Trophoblast cell (in vitro differentiated cells and primary cell): ENCODE measurements around the gene ADARB1.

ENCODE experiments used
- DNase-seq, 2 donors: peaks; one replicate each; pipeline ENCODE4 v3.0.0-alpha.2; 2016
- H2AFZ ChIP-seq: 2 replicates; pipeline ENCODE4 v1.6.1; 2013; ENCODE audit warnings: low read length, moderate library complexity, mild to moderate bottlenecking; ENCODE audit not compliant: insufficient read depth, poor library complexity
- H2AK5ac ChIP-seq: 2 replicates; pipeline ENCODE4 v1.6.1; 2013; ENCODE audit warnings: mild to moderate bottlenecking, low read length
- H2BK120ac ChIP-seq: 2 replicates; pipeline ENCODE4 v1.6.1; 2013; ENCODE audit warnings: low read length, mild to moderate bottlenecking, moderate library complexity; ENCODE audit not compliant: insufficient read depth, poor library complexity
- H2BK12ac ChIP-seq: 2 replicates; pipeline ENCODE4 v1.6.1; 2013; ENCODE audit warnings: mild to moderate bottlenecking, low read length, moderate library complexity
- H2BK5ac ChIP-seq: 2 replicates; pipeline ENCODE4 v1.6.1; 2013; ENCODE audit warnings: low read length, low read depth, moderate library complexity, mild to moderate bottlenecking; ENCODE audit not compliant: poor library complexity
- H3K14ac ChIP-seq: 2 replicates; pipeline ENCODE4 v1.6.1; 2013; ENCODE audit warnings: mild to moderate bottlenecking, low read length
- H3K18ac ChIP-seq: 2 replicates; pipeline ENCODE4 v1.6.1; 2013; ENCODE audit warnings: mild to moderate bottlenecking, low read length
- H3K23ac ChIP-seq: 2 replicates; pipeline ENCODE4 v1.6.1; 2013; ENCODE audit warnings: low read length
- H3K27ac ChIP-seq: 2 replicates; pipeline ENCODE4 v1.5.1; 2013; ENCODE audit warnings: low read depth, mild to moderate bottlenecking, inconsistent platforms, low read length, moderate library complexity
- H3K27me3 ChIP-seq: 2 replicates; pipeline ENCODE4 v1.6.1; 2013; ENCODE audit warnings: inconsistent platforms, mild to moderate bottlenecking, low read length, moderate library complexity; ENCODE audit not compliant: insufficient read depth
- H3K36me3 ChIP-seq, 2 experiments: 1 replicate in 1 of 2; 2 replicates in 1 of 2; pipeline ENCODE4 v1.6.1; 2013; ENCODE audit warnings: low read length in 2 of 2, mild to moderate bottlenecking in 2 of 2, moderate library complexity in 1 of 2; ENCODE audit not compliant: insufficient read depth in 2 of 2, control insufficient read depth in 1 of 2
- H3K4ac ChIP-seq: 2 replicates; pipeline ENCODE4 v1.6.1; 2013; ENCODE audit warnings: low read depth, mild to moderate bottlenecking, low read length, moderate library complexity
- H3K4me1 ChIP-seq, 2 experiments: 1 replicate in 1 of 2; 2 replicates in 1 of 2; pipeline ENCODE4 v1.6.1; 2013; ENCODE audit warnings: low read length in 2 of 2, mild to moderate bottlenecking in 2 of 2, moderate library complexity in 1 of 2; ENCODE audit not compliant: insufficient read depth in 2 of 2, control insufficient read depth in 1 of 2
- H3K4me2 ChIP-seq: 2 replicates; pipeline ENCODE4 v1.6.1; 2013; ENCODE audit warnings: inconsistent platforms, mild to moderate bottlenecking, low read length, moderate library complexity
- H3K4me3 ChIP-seq: 2 replicates; pipeline ENCODE4 v1.5.1; 2013; ENCODE audit warnings: mild to moderate bottlenecking, low read depth, low read length, inconsistent platforms
- H3K79me1 ChIP-seq: one replicate; pipeline ENCODE4 v1.6.1; 2013; ENCODE audit warnings: low read length
- H3K79me2 ChIP-seq: 2 replicates; pipeline ENCODE4 v1.6.1; 2013; ENCODE audit warnings: low read length, mild to moderate bottlenecking; ENCODE audit not compliant: control insufficient read depth, insufficient read depth, poor library complexity
- H3K9ac ChIP-seq: 2 replicates; pipeline ENCODE4 v1.6.1; 2013; ENCODE audit warnings: mild to moderate bottlenecking, low read length
- H3K9me3 ChIP-seq: 2 replicates; pipeline ENCODE4 v1.6.1; 2013; ENCODE audit warnings: low read depth, mild to moderate bottlenecking, control low read depth, inconsistent platforms, low read length; ENCODE audit not compliant: insufficient read depth
- H4K12ac ChIP-seq: 2 replicates; pipeline ENCODE4 v1.6.1; 2013; ENCODE audit warnings: low read depth, mild to moderate bottlenecking, low read length, moderate library complexity
- H4K8ac ChIP-seq: 2 replicates; pipeline ENCODE4 v1.6.1; 2013; ENCODE audit warnings: low read depth, mild to moderate bottlenecking, low read length, moderate library complexity
- H4K91ac ChIP-seq: one replicate; pipeline ENCODE4 v1.6.1; 2013; ENCODE audit warnings: low read depth, mild to moderate bottlenecking, low read length, moderate library complexity
- WGBS: extraction: QIAGEN DNeasy Blood & Tissue Kit; methylation state at CpG from one replicate; pipeline ENCODE4 v1.1.7; 2013; ENCODE audit warnings: missing lambda C conversion rate; ENCODE audit not compliant: insufficient read length, insufficient coverage; ENCODE audit errors: extremely low coverage; 5-methylcytosine and 5-hydroxymethylcytosine counted together

ADARB1 gene

GRCh38 chr21:45199201-45199600 lies 124.8 kb downstream of the ADARB1 start:
- H3K4me1 ChIP-seq: no peaks in the 10 kb centered on the region

GRCh38 chr21:45200031-45200430 lies 125.7 kb downstream of the ADARB1 start:
- Histone ChIP-seq H3K27ac (no peak overlapping the region), H3K9me3 (no peaks in the 10 kb centered on the region), H2AK5ac (no peak overlapping the region), H2AFZ (no peak overlapping the region), H3K4me2 (no peak overlapping the region), H3K4ac (no peak overlapping the region), H4K91ac (no peak overlapping the region), H3K23ac (no peak overlapping the region), H4K12ac (no peak overlapping the region), H2BK12ac (no peak overlapping the region), H2BK120ac (no peak overlapping the region), H3K27me3 (no peaks in the 10 kb centered on the region), H3K36me3 (peaks cover 6 to 12% of the 10 kb centered on the region in 2 experiments), H3K14ac (no peak overlapping the region), H3K79me1 (no peaks in the 10 kb centered on the region), H4K8ac (no peak overlapping the region), H3K4me1 (no peaks in the 10 kb centered on the region), H3K4me3 (no peak overlapping the region), H3K79me2 (no peaks in the 10 kb centered on the region), H2BK5ac (no peak overlapping the region), H3K9ac (no peak overlapping the region), H3K18ac (no peak overlapping the region)
- no peak for DNase-seq
- WGBS: no CpG with 5 or more reads among the region's 8 CpGs

More at GRCh38 chr21:45199201-45199600, 124.8 kb downstream of the ADARB1 start:
- no CpG with 5 or more reads among the region's 7 CpGs for WGBS
- H3K9ac ChIP-seq: no peak overlapping the region
- H3K14ac ChIP-seq: no peak overlapping the region
- no peak overlapping the region for H4K8ac ChIP-seq
- no peak overlapping the region for H3K4me2 ChIP-seq
- no peak overlapping the region for H4K91ac ChIP-seq
- H2BK12ac ChIP-seq: no peak overlapping the region
- H3K9me3 ChIP-seq: no peaks in the 10 kb centered on the region
- no peaks in the 10 kb centered on the region for H3K27me3 ChIP-seq
- H3K4me3 ChIP-seq: no peak overlapping the region
- no peak overlapping the region for H3K4ac ChIP-seq
- no peaks in the 10 kb centered on the region for H3K79me2 ChIP-seq
- H2AK5ac ChIP-seq: no peak overlapping the region
- no peak overlapping the region for H4K12ac ChIP-seq
- H3K79me1 ChIP-seq: no peaks in the 10 kb centered on the region
- H2AFZ ChIP-seq: no peak overlapping the region
- H2BK120ac ChIP-seq: no peak overlapping the region
- DNase-seq: no peak
- peaks cover 3 to 8% of the 10 kb centered on the region in 2 experiments for H3K36me3 ChIP-seq
- no peak overlapping the region for H2BK5ac ChIP-seq
- no peak overlapping the region for H3K18ac ChIP-seq
- H3K23ac ChIP-seq: no peak overlapping the region
- H3K27ac ChIP-seq: no peak overlapping the region

GRCh38 chr21:45200581-45201296 lies 126.4 kb downstream of the ADARB1 start:
- no peak overlapping the region for H2BK5ac ChIP-seq
- no peak overlapping the region for H3K4me2 ChIP-seq
- no peak overlapping the region for H4K8ac ChIP-seq
- no peaks in the 10 kb centered on the region for H3K27me3 ChIP-seq
- H3K79me1 ChIP-seq: no peaks in the 10 kb centered on the region
- no peak overlapping the region for H2AFZ ChIP-seq
- no peak overlapping the region for H3K9ac ChIP-seq
- H3K18ac ChIP-seq: no peak overlapping the region
- H3K9me3 ChIP-seq: no peaks in the 10 kb centered on the region
- H4K91ac ChIP-seq: no peak overlapping the region
- WGBS: no CpG with 5 or more reads among the region's 16 CpGs
- no peak overlapping the region for H2BK12ac ChIP-seq
- H3K79me2 ChIP-seq: no peaks in the 10 kb centered on the region
- no peak overlapping the region for H4K12ac ChIP-seq
- H3K36me3 ChIP-seq: peaks cover 9 to 15% of the 10 kb centered on the region in 2 experiments
- no peak overlapping the region for H3K27ac ChIP-seq
- H3K4me3 ChIP-seq: no peak overlapping the region
- no peak overlapping the region for H3K14ac ChIP-seq
- H2BK120ac ChIP-seq: no peak overlapping the region
- H3K23ac ChIP-seq: no peak overlapping the region
- no peaks in the 10 kb centered on the region for H3K4me1 ChIP-seq
- no peak for DNase-seq
- H3K4ac ChIP-seq: no peak overlapping the region
- H2AK5ac ChIP-seq: no peak overlapping the region

GRCh38 chr21:45202344-45202743 lies 128.0 kb downstream of the ADARB1 start:
- H3K9me3 ChIP-seq: no peaks in the 10 kb centered on the region
- WGBS: no CpG with 5 or more reads among the region's 9 CpGs
- no peak overlapping the region for H4K8ac ChIP-seq
- no peaks in the 10 kb centered on the region for H3K79me2 ChIP-seq
- no peak overlapping the region for H2AK5ac ChIP-seq
- peaks cover 9 to 15% of the 10 kb centered on the region in 2 experiments for H3K36me3 ChIP-seq
- H4K12ac ChIP-seq: no peak overlapping the region
- no peaks in the 10 kb centered on the region for H3K79me1 ChIP-seq
- H2BK120ac ChIP-seq: no peak overlapping the region
- H3K14ac ChIP-seq: no peak overlapping the region
- no peak overlapping the region for H4K91ac ChIP-seq
- no peak overlapping the region for H3K9ac ChIP-seq
- H3K27me3 ChIP-seq: no peaks in the 10 kb centered on the region
- H3K27ac ChIP-seq: no peak overlapping the region
- H3K23ac ChIP-seq: no peak overlapping the region
- H2AFZ ChIP-seq: no peak overlapping the region
- no peak for DNase-seq
- H3K4me2 ChIP-seq: no peak overlapping the region
- no peak overlapping the region for H3K18ac ChIP-seq
- H3K4me3 ChIP-seq: no peak overlapping the region
- no peak overlapping the region for H3K4ac ChIP-seq
- no peak overlapping the region for H2BK12ac ChIP-seq
- no peak overlapping the region for H2BK5ac ChIP-seq
- peaks cover 0 to 3% of the 10 kb centered on the region in 2 experiments for H3K4me1 ChIP-seq
